Measurements from ENCODE around the gene KCTD11. TPM values are rescaled to one million over a fixed set of nuclear protein-coding genes. Genes with fewer than 3 reads are reported as not detected.
A peak's percentile ranks its signal among the peaks of the same experiment; 100 is the strongest.

The KCTD11 gene
- total and polyA plus RNA-seq, 10 of the 15 experiments (the other 5 are each of a cell fraction or from before 2014, with no cell fraction given) = 0.05 to 7.3 (median 2.9) TPM

DNA sequence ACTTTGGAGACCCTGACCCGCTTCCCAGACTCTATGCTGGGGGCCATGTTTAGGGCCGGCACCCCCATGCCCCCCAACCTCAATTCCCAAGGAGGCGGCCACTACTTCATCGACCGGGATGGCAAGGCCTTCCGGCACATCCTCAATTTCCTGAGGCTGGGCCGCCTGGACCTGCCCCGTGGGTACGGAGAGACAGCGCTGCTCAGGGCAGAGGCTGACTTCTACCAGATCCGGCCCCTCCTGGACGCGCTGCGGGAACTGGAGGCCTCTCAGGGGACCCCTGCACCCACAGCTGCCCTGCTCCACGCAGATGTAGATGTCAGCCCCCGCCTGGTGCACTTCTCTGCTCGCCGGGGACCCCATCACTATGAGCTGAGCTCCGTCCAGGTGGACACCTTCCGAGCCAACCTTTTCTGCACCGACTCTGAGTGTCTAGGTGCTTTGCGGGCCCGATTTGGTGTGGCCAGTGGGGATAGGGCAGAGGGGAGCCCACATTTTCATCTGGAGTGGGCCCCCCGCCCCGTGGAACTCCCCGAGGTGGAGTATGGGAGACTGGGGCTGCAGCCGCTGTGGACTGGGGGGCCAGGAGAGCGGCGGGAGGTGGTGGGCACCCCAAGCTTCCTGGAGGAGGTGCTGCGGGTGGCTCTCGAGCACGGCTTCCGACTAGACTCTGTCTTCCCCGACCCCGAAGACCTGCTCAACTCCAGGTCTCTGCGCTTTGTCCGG is 1.1 kb downstream of the KCTD11 start:
- Histone ChIP-seq H3K9me3 (replicated peaks; ENCODE audit: control insufficient read depth, insufficient read depth, low read length) (no peaks in the 10 kb centered on the region), H3K4me2 (ENCODE audit: control insufficient read depth, insufficient read depth) (peak overlapping the region; percentile 93), H3K27ac (ENCODE audit: control insufficient read depth, insufficient read depth) (no peak overlapping the region), H3K79me2 (ENCODE audit: control insufficient read depth, insufficient read depth, low read length) (peaks cover 7% of the 10 kb centered on the region), H3K9ac (ENCODE audit: control insufficient read depth, insufficient read depth, low read length) (peak overlapping the region; percentile 62), H3K27me3 (replicated peaks in 1 of 2; ENCODE audit: control insufficient read depth in 2 of 2, insufficient read depth in 2 of 2, low read length in 1 of 2) (no peaks in the 10 kb centered on the region), H3K4me3 (peak overlapping the region; percentile 88), H4K20me1 (ENCODE audit: control insufficient read depth, insufficient read depth) (no peaks in the 10 kb centered on the region), H3K36me3 (ENCODE audit: control insufficient read depth in 2 of 2, insufficient read depth in 2 of 2, low read length in 1 of 2) (peaks cover 2% of the 10 kb centered on the region in 2 experiments; a peak in 2 of 4 replicates), H3K4me1 (ENCODE audit: control insufficient read depth, insufficient read depth, low read length) (peaks cover 23% of the 10 kb centered on the region), H2AFZ (ENCODE audit: control insufficient read depth, low read depth, low read length) (no peak overlapping the region)
- ATAC-seq (no peak), FAIRE-seq (no peak), DNase-seq (ENCODE audit: low read depth, low spot score) (no peak)
- TF ChIP-seq ZNF384 (IDR thresholded peaks at IDR 0.05; ENCODE audit: borderline replicate concordance, low read depth, low read length) (no peak), RFX5 (IDR thresholded peaks at IDR 0.05; ENCODE audit: low read depth, low read length) (no peak), RBBP5 (conservative IDR thresholded peaks at IDR 0.05) (no peak), SUZ12 (IDR thresholded peaks at IDR 0.05; ENCODE audit: unreplicated experiment) (no peak), NR2F1 (conservative IDR thresholded peaks at IDR 0.05) (no peak), MYC (IDR thresholded peaks at IDR 0.05; ENCODE audit: insufficient read depth, insufficient read length, insufficient replicate concordance, low read length, severe bottlenecking) (no peak), POLR2AphosphoS5 (IDR thresholded peaks at IDR 0.05; ENCODE audit: low read length) (no peak), EED (IDR thresholded peaks at IDR 0.05; ENCODE audit: low read depth) (no peak), IRF4 (IDR thresholded peaks at IDR 0.05; ENCODE audit: low read depth, low read length) (no peak), CREM (IDR thresholded peaks at IDR 0.05; ENCODE audit: low read depth) (no peak), PAX5 (IDR thresholded peaks at IDR 0.05; ENCODE audit: borderline replicate concordance, low read depth, low read length) (no peak), CREB1 (IDR thresholded peaks at IDR 0.05; ENCODE audit: low read depth) (no peak), FOXM1 (IDR thresholded peaks at IDR 0.05; ENCODE audit: low read depth, low read length) (no peak), STAT1 (conservative IDR thresholded peaks at IDR 0.05) (no peak)
- TF ChIP-seq, protein P1, sequence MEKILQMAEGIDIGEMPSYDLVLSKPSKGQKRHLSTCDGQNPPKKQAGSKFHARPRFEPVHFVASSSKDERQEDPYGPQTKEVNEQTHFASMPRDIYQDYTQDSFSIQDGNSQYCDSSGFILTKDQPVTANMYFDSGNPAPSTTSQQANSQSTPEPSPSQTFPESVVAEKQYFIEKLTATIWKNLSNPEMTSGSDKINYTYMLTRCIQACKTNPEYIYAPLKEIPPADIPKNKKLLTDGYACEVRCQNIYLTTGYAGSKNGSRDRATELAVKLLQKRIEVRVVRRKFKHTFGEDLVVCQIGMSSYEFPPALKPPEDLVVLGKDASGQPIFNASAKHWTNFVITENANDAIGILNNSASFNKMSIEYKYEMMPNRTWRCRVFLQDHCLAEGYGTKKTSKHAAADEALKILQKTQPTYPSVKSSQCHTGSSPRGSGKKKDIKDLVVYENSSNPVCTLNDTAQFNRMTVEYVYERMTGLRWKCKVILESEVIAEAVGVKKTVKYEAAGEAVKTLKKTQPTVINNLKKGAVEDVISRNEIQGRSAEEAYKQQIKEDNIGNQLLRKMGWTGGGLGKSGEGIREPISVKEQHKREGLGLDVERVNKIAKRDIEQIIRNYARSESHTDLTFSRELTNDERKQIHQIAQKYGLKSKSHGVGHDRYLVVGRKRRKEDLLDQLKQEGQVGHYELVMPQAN (conservative IDR thresholded peaks at IDR 0.05) = no peak
- TF ChIP-seq, protein P2, sequence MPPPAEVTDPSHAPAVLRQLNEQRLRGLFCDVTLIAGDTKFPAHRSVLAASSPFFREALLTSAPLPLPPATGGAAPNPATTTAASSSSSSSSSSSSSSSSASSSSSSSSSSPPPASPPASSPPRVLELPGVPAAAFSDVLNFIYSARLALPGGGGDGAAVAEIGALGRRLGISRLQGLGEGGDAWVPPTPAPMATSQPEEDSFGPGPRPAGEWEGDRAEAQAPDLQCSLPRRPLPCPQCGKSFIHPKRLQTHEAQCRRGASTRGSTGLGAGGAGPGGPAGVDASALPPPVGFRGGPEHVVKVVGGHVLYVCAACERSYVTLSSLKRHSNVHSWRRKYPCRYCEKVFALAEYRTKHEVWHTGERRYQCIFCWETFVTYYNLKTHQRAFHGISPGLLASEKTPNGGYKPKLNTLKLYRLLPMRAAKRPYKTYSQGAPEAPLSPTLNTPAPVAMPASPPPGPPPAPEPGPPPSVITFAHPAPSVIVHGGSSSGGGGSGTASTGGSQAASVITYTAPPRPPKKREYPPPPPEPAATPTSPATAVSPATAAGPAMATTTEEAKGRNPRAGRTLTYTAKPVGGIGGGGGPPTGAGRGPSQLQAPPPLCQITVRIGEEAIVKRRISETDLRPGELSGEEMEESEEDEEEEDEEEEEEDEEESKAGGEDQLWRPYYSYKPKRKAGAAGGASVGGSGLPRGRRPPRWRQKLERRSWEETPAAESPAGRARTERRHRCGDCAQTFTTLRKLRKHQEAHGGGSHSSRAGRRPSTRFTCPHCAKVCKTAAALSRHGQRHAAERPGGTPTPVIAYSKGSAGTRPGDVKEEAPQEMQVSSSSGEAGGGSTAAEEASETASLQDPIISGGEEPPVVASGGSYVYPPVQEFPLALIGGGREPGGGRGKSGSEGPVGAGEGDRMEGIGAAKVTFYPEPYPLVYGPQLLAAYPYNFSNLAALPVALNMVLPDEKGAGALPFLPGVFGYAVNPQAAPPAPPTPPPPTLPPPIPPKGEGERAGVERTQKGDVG (CRISPR knock-in tag; IDR thresholded peaks at IDR 0.05) = no peak
- no TSS peak for BruUV-seq (replicated peaks)
- SMC1A ChIA-PET (ENCODE audit: uncharacterized antibody, unreplicated experiment) = interaction anchor here (0.7 to 1.9 kb wide), 7 partner anchors 15 to 334 kb away, joined by 3 to 9 read pairs (median 4); partner anchors contain the start of genes ACAP1, NEURL4, TMEM102 and TP53
- RAD21 ChIA-PET (ENCODE audit: unreplicated experiment) = interaction anchor here (0.6 to 5.0 kb wide), 9 partner anchors 9 to 103 kb away, joined by 3 to 45 read pairs (median 4); partner anchors contain the start of genes ACAP1, NEURL4 and TMEM102
- POLR2A ChIA-PET = interaction anchor here (0.7 to 1.3 kb wide), 6 partner anchors 16 to 318 kb away, joined by 3 to 10 read pairs (median 4); partner anchors contain the start of genes ACAP1 and TMEM256
- CTCF ChIA-PET = interaction anchor here (0.6 to 4.0 kb wide), 10 partner anchors 8 to 335 kb away, joined by 3 to 58 read pairs (median 4); partner anchors contain the start of genes TMEM102, TP53 and WRAP53
- in situ Hi-C loops (cut with MboI) = no loop called here
- intact Hi-C loops (cut with micrococcal nuclease; ENCODE audit: unreplicated experiment) = loop anchor here (5.0 kb wide), 1 partner anchor 84 kb away; the partner anchor contains the start of genes FGF11 and TMEM102
- WGBS (ENCODE audit: insufficient coverage, insufficient replicate concordance, low lambda C conversion rate, missing lambda C conversion rate) = 90% methylated on average over 28 of the region's 37 CpGs

All from GM12878 (cell line).